SK-N-SH (cell line): ENCODE results near the gene GRAMD2B. TPM values are rescaled to one million over a fixed set of nuclear protein-coding genes. Genes with fewer than 3 reads are reported as not detected.
A peak's percentile ranks its signal among the peaks of the same experiment; 100 is the strongest.

Experiments used
- CTCF ChIA-PET: fragments of 300-600, 350-600 bp; formaldehyde crosslinking; extraction: SDS; loops from one replicate; lab custom pipeline; 2021; lab: Yijun Ruan, JAX
- POLR2A ChIA-PET: fragments of 350-600 bp; sonication (Branson Sonifier 250); formaldehyde crosslinking; extraction: SDS; loops from one replicate; lab custom pipeline; 2020; ENCODE audit warnings: antibody characterized with exemption, inconsistent platforms; lab: Yijun Ruan, JAX
- DNase-seq: peaks from one replicate; pipeline ENCODE4 v3.0.0; 2012
- H2AFZ ChIP-seq: fragments of 200-600 bp; sonication (generic); 2 replicates; pipeline ENCODE4 v1.8.1; 2016; ENCODE audit warnings: antibody characterized with exemption, mild to moderate bottlenecking, low read depth
- H3F3A ChIP-seq: fragments of 200-600 bp; sonication (generic); replicated peaks from 2 replicates; pipeline ENCODE3; 2016; ENCODE audit warnings: antibody characterized with exemption, mild to moderate bottlenecking; ENCODE audit not compliant: insufficient read depth
- H3K27ac ChIP-seq, 2 experiments: fragments of 200-500 bp in 1 of 2; fragments of 200-600 bp in 1 of 2; sonication (Bioruptor generic) in 1 of 2; sonication (generic), shearing (Covaris generic) in 1 of 2; 2 replicates each; pipeline versions ENCODE4 v1.5.1 to v1.6.1; 2014 to 2016; ENCODE audit warnings: low read depth in 2 of 2, inconsistent platforms in 1 of 2, low read length in 1 of 2, mild to moderate bottlenecking in 1 of 2, mixed read lengths in 1 of 2
- H3K27me3 ChIP-seq: fragments of 200-600 bp; sonication (generic), shearing (Covaris generic); 2 replicates; pipeline ENCODE4 v1.6.1; 2016; ENCODE audit warnings: mixed run types; ENCODE audit not compliant: insufficient read depth
- H3K36me3 ChIP-seq, 2 experiments: fragments of 200-500 bp in 1 of 2; fragments of 200-600 bp in 1 of 2; sonication (Bioruptor generic) in 1 of 2; sonication (generic) in 1 of 2; replicated peaks in 1 of 2; 2 replicates each; pipeline versions ENCODE3 to v1.5.1; 2014 to 2016; ENCODE audit warnings: low read length in 1 of 2, mild to moderate bottlenecking in 1 of 2; ENCODE audit not compliant: insufficient read depth in 2 of 2, control insufficient read depth in 1 of 2
- H3K4me1 ChIP-seq, 2 experiments: fragments of 200-500 bp in 1 of 2; fragments of 200-600 bp in 1 of 2; sonication (Bioruptor generic) in 1 of 2; sonication (generic), shearing (Covaris generic) in 1 of 2; 2 replicates each; pipeline versions ENCODE4 v1.5.1 to v1.6.1; 2014 to 2016; ENCODE audit warnings: low read depth in 1 of 2, low read length in 1 of 2, mixed run types in 1 of 2; ENCODE audit not compliant: insufficient read depth in 2 of 2, control insufficient read depth in 1 of 2
- H3K4me2 ChIP-seq: fragments of 200-600 bp; sonication (generic), shearing (Covaris generic); 2 replicates; pipeline ENCODE4 v1.6.1; 2017; ENCODE audit warnings: mixed run types
- H3K4me3 ChIP-seq, 2 experiments: fragments of 200-500 bp in 1 of 2; fragments of 200-600 bp in 1 of 2; sonication (Bioruptor generic) in 1 of 2; sonication (generic), shearing (Covaris generic) in 1 of 2; 2 replicates each; pipeline versions ENCODE4 v1.5.1 to v1.8.1; 2014 to 2016; ENCODE audit warnings: low read depth in 2 of 2, inconsistent platforms in 1 of 2, low read length in 1 of 2, mild to moderate bottlenecking in 1 of 2, mixed read lengths in 1 of 2, moderate library complexity in 1 of 2
- H3K79me2 ChIP-seq: fragments of 200-600 bp; sonication (generic); 2 replicates; pipeline ENCODE4 v1.8.1; 2017; ENCODE audit warnings: mild to moderate bottlenecking; ENCODE audit not compliant: insufficient read depth
- H3K9ac ChIP-seq: fragments of 200-600 bp; sonication (generic); 2 replicates; pipeline ENCODE4 v1.6.1; 2017; ENCODE audit warnings: mixed run types
- H3K9me2 ChIP-seq: fragments of 200-600 bp; sonication (generic); 2 replicates; pipeline ENCODE4 v1.6.1; 2017; ENCODE audit warnings: mixed run types
- H3K9me3 ChIP-seq: fragments of 200-600 bp; sonication (generic); 2 replicates; pipeline ENCODE4 v1.6.1; 2017; ENCODE audit warnings: mixed run types, mild to moderate bottlenecking, moderate library complexity
- H4K20me1 ChIP-seq: fragments of 200-600 bp; sonication (generic); 2 replicates; pipeline ENCODE4 v1.6.1; 2017; ENCODE audit warnings: mild to moderate bottlenecking, mixed run types; ENCODE audit not compliant: insufficient read depth
- CHD2 ChIP-seq: fragments of 150-350 bp; IDR thresholded peaks from 2 replicates; pipeline ENCODE4 v1.6.1; 2018; ENCODE audit warnings: low read length; ENCODE audit not compliant: partially characterized antibody
- ELF1 ChIP-seq: IDR thresholded peaks from 2 replicates; pipeline ENCODE4 v1.4.0; 2012
- FOSL2 ChIP-seq: IDR thresholded peaks from 2 replicates; pipeline ENCODE4 v1.4.0; 2012; ENCODE audit warnings: low read depth, mild to moderate bottlenecking, moderate library complexity, borderline replicate concordance
- FOXM1 ChIP-seq: IDR thresholded peaks from 2 replicates; pipeline ENCODE4 v1.4.0; 2012; ENCODE audit warnings: low read depth, mild to moderate bottlenecking
- NFIC ChIP-seq: IDR thresholded peaks from 2 replicates; pipeline ENCODE4 v1.4.0; 2012; ENCODE audit warnings: borderline replicate concordance
- NRF1 ChIP-seq: IDR thresholded peaks from 2 replicates; pipeline ENCODE4 v1.6.1; 2012; ENCODE audit warnings: low read depth, mild to moderate bottlenecking, low read length
- POLR2AphosphoS5 ChIP-seq: IDR thresholded peaks from 2 replicates; pipeline ENCODE4 v1.6.1; 2012; ENCODE audit warnings: low read depth, low read length
- RAD21 ChIP-seq: IDR thresholded peaks from 2 replicates; pipeline ENCODE4 v1.6.1; 2012; ENCODE audit warnings: mild to moderate bottlenecking, low read length
- SIN3A ChIP-seq: IDR thresholded peaks from 2 replicates; pipeline ENCODE4 v1.6.1; 2012; ENCODE audit warnings: low read depth, mild to moderate bottlenecking, low read length, moderate library complexity, borderline replicate concordance
- TAF1 ChIP-seq: IDR thresholded peaks from 2 replicates; pipeline ENCODE4 v1.6.1; 2012; ENCODE audit warnings: low read depth, mild to moderate bottlenecking, low read length, moderate library complexity, borderline replicate concordance
- WGBS: methylation state at CpG from one replicate; pipeline ENCODE4 v1.1.6; 2017; ENCODE audit warnings: low lambda C conversion rate; 5-methylcytosine and 5-hydroxymethylcytosine counted together
- polyA plus RNA-seq, 3 experiments: library from polyadenylated mRNA; depleted of rRNA; stranded (reverse); fragments of >200 nt; gene quantifications; 2 replicates each; pipeline ENCODE4 v1.2.3, GENCODE V29; 2012
- TF ChIP-seq, protein P1 (sequence below): IDR thresholded peaks from 2 replicates; pipeline ENCODE4; 2012
- TF ChIP-seq, protein P2 (sequence below): IDR thresholded peaks from 2 replicates; pipeline ENCODE4 v1.4.0; 2012; ENCODE audit warnings: low read depth, borderline replicate concordance
- TF ChIP-seq, protein P3 (sequence below): IDR thresholded peaks from 2 replicates; pipeline ENCODE4 v1.4.0; 2012; ENCODE audit warnings: low read depth
- TF ChIP-seq, protein P4 (sequence below): fragments of 150-350 bp; IDR thresholded peaks from 2 replicates; pipeline ENCODE4 v1.6.1; 2017; ENCODE audit warnings: antibody characterized with exemption, low read length, low read depth, borderline replicate concordance

GRAMD2B gene, protein sequence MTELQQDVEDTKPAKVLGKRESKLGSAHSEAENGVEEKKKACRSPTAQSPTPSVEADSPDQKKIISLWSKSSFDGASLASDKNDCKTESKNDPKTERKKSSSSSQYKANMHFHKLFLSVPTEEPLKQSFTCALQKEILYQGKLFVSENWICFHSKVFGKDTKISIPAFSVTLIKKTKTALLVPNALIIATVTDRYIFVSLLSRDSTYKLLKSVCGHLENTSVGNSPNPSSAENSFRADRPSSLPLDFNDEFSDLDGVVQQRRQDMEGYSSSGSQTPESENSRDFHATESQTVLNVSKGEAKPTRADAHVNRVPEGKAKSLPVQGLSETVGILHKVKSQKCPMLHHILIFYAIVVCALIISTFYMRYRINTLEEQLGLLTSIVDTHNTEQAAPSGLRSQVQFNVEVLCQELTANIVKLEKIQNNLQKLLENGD
- 16.0 and 20.9 TPM in 2 replicates for polyA plus RNA-seq (2012; rRNA removed)
- 17.1 and 21.0 TPM in 2 replicates for polyA plus RNA-seq (2012; cell fraction: cytosol; rRNA removed)
- 20.0 and 27.5 TPM in 2 replicates for polyA plus RNA-seq (2012; cell fraction: nucleus; rRNA removed)

DNA sequence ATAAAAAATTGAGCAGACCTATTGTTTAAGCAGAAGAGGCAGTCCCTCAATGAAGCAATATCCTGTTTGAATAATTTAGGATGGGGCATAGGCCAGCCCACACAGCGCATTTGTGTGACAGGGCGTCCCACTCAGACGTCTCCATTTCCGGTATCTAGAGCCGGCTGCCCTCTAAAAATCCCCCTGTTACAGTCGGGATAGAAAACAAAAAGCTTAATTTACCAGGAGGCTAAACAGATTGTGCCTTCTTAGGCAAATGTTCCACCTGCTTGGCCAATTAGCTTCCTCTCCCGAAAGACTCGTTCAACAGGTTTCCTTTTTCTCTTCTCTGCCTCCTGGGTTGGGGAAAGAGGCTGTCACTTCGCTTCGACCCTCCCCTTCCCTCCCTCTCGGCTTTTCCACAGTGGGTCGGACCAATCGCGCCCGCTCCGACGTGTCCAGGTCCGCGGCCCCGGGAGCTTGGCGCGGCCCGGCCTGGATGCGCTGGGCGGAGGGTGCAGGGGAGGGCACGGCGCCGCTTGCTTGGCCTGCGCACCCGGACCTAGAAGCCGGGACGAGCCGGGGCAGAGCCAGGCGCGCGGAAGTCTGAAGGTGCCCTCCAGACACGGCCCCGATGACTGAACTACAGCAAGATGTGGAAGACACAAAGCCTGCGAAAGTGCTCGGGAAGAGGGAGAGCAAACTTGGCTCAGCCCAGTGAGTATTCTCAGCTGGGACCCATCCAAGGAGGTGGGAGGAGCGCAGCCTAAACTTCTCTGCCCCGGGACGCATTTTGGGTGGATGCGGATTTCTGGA is at the start of gene GRAMD2B:
GRAMD2B (plus strand) TSS at position 416 of the 795 bp plus-strand sequence; CDS start at position 614, 198 bp downstream.
- POLR2A ChIA-PET = no interaction called here

More for the DNA sequence above, at the start of gene GRAMD2B:
- H3K36me3 ChIP-seq = no peaks in the 10 kb centered on the region
- peak within 1 kb of the TSS; percentile 81 for H2AFZ ChIP-seq
- peak within 1 kb of the TSS; percentile 14 to 84; a peak in 3 of 4 replicates for H3K27ac ChIP-seq
- peak within 1 kb of the TSS; percentile 72 for H3K4me2 ChIP-seq
- no peaks in the 10 kb centered on the region for H3K27me3 ChIP-seq
- H3K4me1 ChIP-seq = no peaks in the 10 kb centered on the region; a peak in 1 of 4 replicates
- TF ChIP-seq, protein P1, sequence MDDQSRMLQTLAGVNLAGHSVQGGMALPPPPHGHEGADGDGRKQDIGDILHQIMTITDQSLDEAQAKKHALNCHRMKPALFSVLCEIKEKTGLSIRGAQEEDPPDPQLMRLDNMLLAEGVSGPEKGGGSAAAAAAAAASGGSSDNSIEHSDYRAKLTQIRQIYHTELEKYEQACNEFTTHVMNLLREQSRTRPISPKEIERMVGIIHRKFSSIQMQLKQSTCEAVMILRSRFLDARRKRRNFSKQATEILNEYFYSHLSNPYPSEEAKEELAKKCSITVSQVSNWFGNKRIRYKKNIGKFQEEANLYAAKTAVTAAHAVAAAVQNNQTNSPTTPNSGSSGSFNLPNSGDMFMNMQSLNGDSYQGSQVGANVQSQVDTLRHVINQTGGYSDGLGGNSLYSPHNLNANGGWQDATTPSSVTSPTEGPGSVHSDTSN = peak; percentile 76
- TF ChIP-seq RAD21 (no peak), FOXM1 (no peak), SIN3A (peak; percentile 10; the same call in 1 of the 2 replicates), NFIC (peak; percentile 6; the same call in 1 of the 2 replicates), NRF1 (peak; percentile 19; the same call in 1 of the 2 replicates), ELF1 (no peak), POLR2AphosphoS5 (peak; percentile 56; the same call in 1 of the 2 replicates), CHD2 (no peak), TAF1 (peak; percentile 53), FOSL2 (no peak)
- TF ChIP-seq, protein P2, sequence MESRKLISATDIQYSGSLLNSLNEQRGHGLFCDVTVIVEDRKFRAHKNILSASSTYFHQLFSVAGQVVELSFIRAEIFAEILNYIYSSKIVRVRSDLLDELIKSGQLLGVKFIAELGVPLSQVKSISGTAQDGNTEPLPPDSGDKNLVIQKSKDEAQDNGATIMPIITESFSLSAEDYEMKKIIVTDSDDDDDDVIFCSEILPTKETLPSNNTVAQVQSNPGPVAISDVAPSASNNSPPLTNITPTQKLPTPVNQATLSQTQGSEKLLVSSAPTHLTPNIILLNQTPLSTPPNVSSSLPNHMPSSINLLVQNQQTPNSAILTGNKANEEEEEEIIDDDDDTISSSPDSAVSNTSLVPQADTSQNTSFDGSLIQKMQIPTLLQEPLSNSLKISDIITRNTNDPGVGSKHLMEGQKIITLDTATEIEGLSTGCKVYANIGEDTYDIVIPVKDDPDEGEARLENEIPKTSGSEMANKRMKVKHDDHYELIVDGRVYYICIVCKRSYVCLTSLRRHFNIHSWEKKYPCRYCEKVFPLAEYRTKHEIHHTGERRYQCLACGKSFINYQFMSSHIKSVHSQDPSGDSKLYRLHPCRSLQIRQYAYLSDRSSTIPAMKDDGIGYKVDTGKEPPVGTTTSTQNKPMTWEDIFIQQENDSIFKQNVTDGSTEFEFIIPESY = no peak
- TF ChIP-seq, protein P3, sequence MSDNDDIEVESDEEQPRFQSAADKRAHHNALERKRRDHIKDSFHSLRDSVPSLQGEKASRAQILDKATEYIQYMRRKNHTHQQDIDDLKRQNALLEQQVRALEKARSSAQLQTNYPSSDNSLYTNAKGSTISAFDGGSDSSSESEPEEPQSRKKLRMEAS = 0 out of 2 replicates have a peak, but pooled peaks have one; percentile 3
- TF ChIP-seq, protein P4, sequence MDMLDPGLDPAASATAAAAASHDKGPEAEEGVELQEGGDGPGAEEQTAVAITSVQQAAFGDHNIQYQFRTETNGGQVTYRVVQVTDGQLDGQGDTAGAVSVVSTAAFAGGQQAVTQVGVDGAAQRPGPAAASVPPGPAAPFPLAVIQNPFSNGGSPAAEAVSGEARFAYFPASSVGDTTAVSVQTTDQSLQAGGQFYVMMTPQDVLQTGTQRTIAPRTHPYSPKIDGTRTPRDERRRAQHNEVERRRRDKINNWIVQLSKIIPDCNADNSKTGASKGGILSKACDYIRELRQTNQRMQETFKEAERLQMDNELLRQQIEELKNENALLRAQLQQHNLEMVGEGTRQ = no peak
- H3K9me2 ChIP-seq = no peaks in the 10 kb centered on the region
- WGBS = 46% methylated on average over 38 of the region's 44 CpGs
- peak; percentile 63 for DNase-seq
- peak within 1 kb of the TSS; percentile 49 to 71 for H3K4me3 ChIP-seq
- CTCF ChIA-PET = no interaction called here
- peaks cover 42% of the 10 kb centered on the region for H3K79me2 ChIP-seq
- peaks cover 13% of the 10 kb centered on the region for H3F3A ChIP-seq
- H3K9me3 ChIP-seq = no peaks in the 10 kb centered on the region
- peak within 1 kb of the TSS; percentile 70 for H3K9ac ChIP-seq
- H4K20me1 ChIP-seq = no peaks in the 10 kb centered on the region
